SU-DHL-6 (cell line): ENCODE measurements around the gene NFKBIZ.

Experiments
- CTCF ChIP-seq: fragments of 200-600 bp; sonication (generic); IDR thresholded peaks from one replicate; pipeline ENCODE4 v1.5.1; 2017; ENCODE audit warnings: antibody characterized with exemption, mild to moderate bottlenecking, low read length, moderate library complexity; ENCODE audit not compliant: insufficient read depth, poor library complexity, severe bottlenecking
- EZH2phosphoT487 ChIP-seq: fragments of 200-600 bp; sonication (generic), shearing (Covaris generic); conservative IDR thresholded peaks from 2 replicates; pipeline ENCODE4 v1.6.1; 2018; ENCODE audit warnings: mild to moderate bottlenecking, antibody characterized with exemption, low read length, moderate library complexity, mixed read lengths

- TF ChIP-seq CTCF (no peak), EZH2phosphoT487 (no peak)
Measured at GRCh38 chr3:101886626-101887025, 37.3 kb downstream of the NFKBIZ start.
